GM19324 (cell line): ENCODE results near the gene CECR2.

ENCODE experiments used
- ATAC-seq: cut with Tn5 transposase; IDR thresholded peaks from one replicate; pipeline ENCODE4 v1.9.1; 2021; ENCODE audit warnings: mild to moderate bottlenecking, moderate library complexity; ENCODE audit not compliant: unreplicated experiment, low FRiP score

Gene CECR2

GRCh38 chr22:17589810-17590375 lies 220.6 kb downstream of the CECR2 start:
- no peak for ATAC-seq

GRCh38 chr22:17590586-17590985 lies 221.3 kb downstream of the CECR2 start:
- ATAC-seq, result no peak

GRCh38 chr22:17592201-17592600 lies 222.9 kb downstream of the CECR2 start:
- no peak for ATAC-seq

- no peak for ATAC-seq
Measured at GRCh38 chr22:17596226-17596625, 227.0 kb downstream of the CECR2 start.

GRCh38 chr22:17597217-17597616 lies 228.0 kb downstream of the CECR2 start:
- ATAC-seq, result no peak

GRCh38 chr22:17598318-17598717 lies 229.1 kb downstream of the CECR2 start:
- ATAC-seq, result no peak

- ATAC-seq, result no peak
Measured at GRCh38 chr22:17601031-17601430, 231.8 kb downstream of the CECR2 start.

- ATAC-seq, result no peak
Measured at GRCh38 chr22:17603668-17604067, 234.4 kb downstream of the CECR2 start.

- ATAC-seq, result no peak
Measured at GRCh38 chr22:17606496-17606895, 237.2 kb downstream of the CECR2 start.
